ENCODE measurements around the gene USP12.

The USP12 gene

GRCh38 chr13:27138457-27139093 is 33.0 kb downstream of the USP12 start:
- Histone ChIP-seq H3K9ac (no peak overlapping the region), H4K20me1 (ENCODE audit: insufficient read depth) (no peaks in the 10 kb centered on the region)

DNA sequence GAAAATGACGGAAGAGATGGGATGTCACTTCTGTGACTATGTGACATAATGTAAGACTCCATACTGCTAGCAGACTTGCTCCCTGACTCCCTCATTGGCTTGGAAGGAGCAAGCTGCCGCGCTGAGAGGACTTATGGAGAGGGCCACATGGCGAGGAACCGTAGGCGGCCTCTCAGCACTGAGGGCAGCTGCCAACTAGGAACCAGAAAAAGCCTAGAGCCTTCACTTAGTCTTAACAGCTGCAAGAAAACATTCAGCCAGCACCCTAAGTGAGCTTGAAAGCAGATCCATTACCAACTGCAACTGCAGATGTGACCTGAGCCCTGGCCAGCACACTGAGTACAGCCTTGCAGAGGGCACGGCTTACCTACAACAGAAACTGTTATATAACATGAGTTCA is 33.9 kb downstream of the USP12 start:
- Histone ChIP-seq H3K4me2 (no peak overlapping the region), H2AFZ (ENCODE audit: low read depth) (no peak overlapping the region), H3K4me3 (IDR thresholded peaks at IDR 0.05; ENCODE audit: insufficient read depth, low read depth, low read length) (no peak overlapping the region), H3K36me3 (ENCODE audit: insufficient read depth) (no peaks in the 10 kb centered on the region), H3K79me2 (ENCODE audit: insufficient read depth, low read depth) (no peaks in the 10 kb centered on the region; the same call in 1 of the 2 replicates), H3K9ac (no peak overlapping the region), H3K4me1 (ENCODE audit: low read depth, poor library complexity, severe bottlenecking) (peaks cover 3% of the 10 kb centered on the region), H3K27me3 (ENCODE audit: insufficient read depth, low read depth) (no peaks in the 10 kb centered on the region), H4K20me1 (ENCODE audit: insufficient read depth) (no peaks in the 10 kb centered on the region), H3K27ac (no peak overlapping the region)
- TF ChIP-seq, protein P1, sequence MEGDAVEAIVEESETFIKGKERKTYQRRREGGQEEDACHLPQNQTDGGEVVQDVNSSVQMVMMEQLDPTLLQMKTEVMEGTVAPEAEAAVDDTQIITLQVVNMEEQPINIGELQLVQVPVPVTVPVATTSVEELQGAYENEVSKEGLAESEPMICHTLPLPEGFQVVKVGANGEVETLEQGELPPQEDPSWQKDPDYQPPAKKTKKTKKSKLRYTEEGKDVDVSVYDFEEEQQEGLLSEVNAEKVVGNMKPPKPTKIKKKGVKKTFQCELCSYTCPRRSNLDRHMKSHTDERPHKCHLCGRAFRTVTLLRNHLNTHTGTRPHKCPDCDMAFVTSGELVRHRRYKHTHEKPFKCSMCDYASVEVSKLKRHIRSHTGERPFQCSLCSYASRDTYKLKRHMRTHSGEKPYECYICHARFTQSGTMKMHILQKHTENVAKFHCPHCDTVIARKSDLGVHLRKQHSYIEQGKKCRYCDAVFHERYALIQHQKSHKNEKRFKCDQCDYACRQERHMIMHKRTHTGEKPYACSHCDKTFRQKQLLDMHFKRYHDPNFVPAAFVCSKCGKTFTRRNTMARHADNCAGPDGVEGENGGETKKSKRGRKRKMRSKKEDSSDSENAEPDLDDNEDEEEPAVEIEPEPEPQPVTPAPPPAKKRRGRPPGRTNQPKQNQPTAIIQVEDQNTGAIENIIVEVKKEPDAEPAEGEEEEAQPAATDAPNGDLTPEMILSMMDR (conservative IDR thresholded peaks at IDR 0.05; ENCODE audit: low read depth, low read length), result no peak

More at GRCh38 chr13:27138457-27139093, 33.0 kb downstream of the USP12 start:
- TF ChIP-seq, protein P1 (conservative IDR thresholded peaks at IDR 0.05; ENCODE audit: low read depth, low read length), result no peak
- Histone ChIP-seq H3K27ac (no peak overlapping the region), H3K27me3 (ENCODE audit: insufficient read depth, low read depth) (no peaks in the 10 kb centered on the region), H3K4me2 (no peak overlapping the region), H3K4me1 (ENCODE audit: low read depth, poor library complexity, severe bottlenecking) (no peaks in the 10 kb centered on the region), H3K79me2 (ENCODE audit: insufficient read depth, low read depth) (no peaks in the 10 kb centered on the region; the same call in 1 of the 2 replicates), H3K36me3 (ENCODE audit: insufficient read depth) (no peaks in the 10 kb centered on the region), H3K4me3 (IDR thresholded peaks at IDR 0.05; ENCODE audit: insufficient read depth, low read depth, low read length) (no peak overlapping the region), H2AFZ (ENCODE audit: low read depth) (no peak overlapping the region)

- Histone ChIP-seq H3K4me2 (no peak overlapping the region), H2AFZ (ENCODE audit: low read depth) (no peak overlapping the region), H3K27ac (no peak overlapping the region), H3K4me1 (ENCODE audit: low read depth, poor library complexity, severe bottlenecking) (peaks cover 28% of the 10 kb centered on the region), H3K27me3 (ENCODE audit: insufficient read depth, low read depth) (no peaks in the 10 kb centered on the region), H4K20me1 (ENCODE audit: insufficient read depth) (0 out of 2 replicates have a peak, but pooled peaks cover 5% of the 10 kb centered on the region), H3K4me3 (IDR thresholded peaks at IDR 0.05; ENCODE audit: insufficient read depth, low read depth, low read length) (no peak overlapping the region), H3K36me3 (ENCODE audit: insufficient read depth) (no peaks in the 10 kb centered on the region), H3K9ac (no peak overlapping the region), H3K79me2 (ENCODE audit: insufficient read depth, low read depth) (peaks cover 1% of the 10 kb centered on the region; the same call in 1 of the 2 replicates)
- TF ChIP-seq, protein P1 (conservative IDR thresholded peaks at IDR 0.05; ENCODE audit: low read depth, low read length), result no peak
Observed at GRCh38 chr13:27135023-27135422, 36.6 kb downstream of the USP12 start.

GRCh38 chr13:27133889-27134288 is 37.7 kb downstream of the USP12 start:
- H3K4me3 ChIP-seq (IDR thresholded peaks at IDR 0.05; ENCODE audit: insufficient read depth, low read depth, low read length), result no peak overlapping the region
- no peak overlapping the region for H2AFZ ChIP-seq (ENCODE audit: low read depth)
- no peak overlapping the region for H3K9ac ChIP-seq
- H3K4me2 ChIP-seq, result no peak overlapping the region
- H3K27ac ChIP-seq, result no peak overlapping the region
- TF ChIP-seq, protein P1 (conservative IDR thresholded peaks at IDR 0.05; ENCODE audit: low read depth, low read length), result no peak
- H4K20me1 ChIP-seq (ENCODE audit: insufficient read depth), result 0 out of 2 replicates have a peak, but pooled peaks cover 5% of the 10 kb centered on the region
- H3K79me2 ChIP-seq (ENCODE audit: insufficient read depth, low read depth), result peaks cover 5% of the 10 kb centered on the region; the same call in 1 of the 2 replicates
- no peaks in the 10 kb centered on the region for H3K27me3 ChIP-seq (ENCODE audit: insufficient read depth, low read depth)
- H3K4me1 ChIP-seq (ENCODE audit: low read depth, poor library complexity, severe bottlenecking), result peaks cover 33% of the 10 kb centered on the region
- H3K36me3 ChIP-seq (ENCODE audit: insufficient read depth), result no peaks in the 10 kb centered on the region
